GM19193 (cell line): Measurements from ENCODE around the gene CLSTN1.

Experiments
- POLR2A ChIP-seq: IDR thresholded peaks from 4 replicates; pipeline ENCODE4 v1.6.1; 2011; ENCODE audit not compliant: insufficient read depth, insufficient read length; ENCODE audit errors: extremely low read depth

Gene CLSTN1

GRCh38 chr1:9798236-9799130 lies 25.3 kb downstream of the CLSTN1 start:
- no peak for TF ChIP-seq POLR2A

- no peak for TF ChIP-seq POLR2A
Observed at GRCh38 chr1:9797049-9797448, 26.7 kb downstream of the CLSTN1 start.

- TF ChIP-seq POLR2A = no peak
Observed at GRCh38 chr1:9794081-9794480, 29.7 kb downstream of the CLSTN1 start.

- no peak for TF ChIP-seq POLR2A
Observed at GRCh38 chr1:9793291-9793690, 30.5 kb downstream of the CLSTN1 start.

GRCh38 chr1:9792156-9793042 lies 31.4 kb downstream of the CLSTN1 start:
- TF ChIP-seq POLR2A = no peak

- no peak for TF ChIP-seq POLR2A
Observed at GRCh38 chr1:9787702-9788101, 36.1 kb downstream of the CLSTN1 start.

- TF ChIP-seq POLR2A = no peak
Observed at GRCh38 chr1:9785406-9785805, 38.4 kb downstream of the CLSTN1 start.

- no peak for TF ChIP-seq POLR2A
Observed at GRCh38 chr1:9784508-9785133, 39.1 kb downstream of the CLSTN1 start.

- no peak for TF ChIP-seq POLR2A
Observed at GRCh38 chr1:9782897-9783296, 40.9 kb downstream of the CLSTN1 start.

- TF ChIP-seq POLR2A = no peak
Observed at GRCh38 chr1:9782116-9782751, 41.5 kb downstream of the CLSTN1 start.

- TF ChIP-seq POLR2A = no peak
Observed at GRCh38 chr1:9780554-9781110, 43.1 kb downstream of the CLSTN1 start.

- no peak for TF ChIP-seq POLR2A
Observed at GRCh38 chr1:9778905-9779304, 44.9 kb downstream of the CLSTN1 start.

GRCh38 chr1:9776685-9777084 lies 47.1 kb downstream of the CLSTN1 start:
- no peak for TF ChIP-seq POLR2A
